Nephron (organoid): Measurements from ENCODE around the gene MMP15.
A peak's percentile ranks its signal among the peaks of the same experiment; 100 is the strongest.
"Not testable (repeated sequence)": the region's sequence is repeated elsewhere in the genome, so short reads cannot be mapped to it uniquely, and the experiment has no call there.

Experiments used
- H3K27ac Mint-ChIP-seq, 3 experiments: 2 replicates each; pipeline ENCODE4 v1.8.0; 2020; ENCODE audit warnings: mixed read lengths in 3 of 3, mild to moderate bottlenecking in 2 of 3, moderate library complexity in 1 of 3
- H3K27me3 Mint-ChIP-seq: 2 replicates; pipeline ENCODE4 v1.8.0; 2021; ENCODE audit warnings: low read depth, mild to moderate bottlenecking, moderate library complexity, mixed read lengths
- H3K36me3 Mint-ChIP-seq: 2 replicates; pipeline ENCODE4 v1.8.0; 2020; ENCODE audit warnings: low read depth, mixed read lengths
- H3K4me1 Mint-ChIP-seq: 2 replicates; pipeline ENCODE4 v1.8.0; 2020; ENCODE audit warnings: mixed read lengths
- H3K4me3 Mint-ChIP-seq, 3 experiments: 2 replicates each; pipeline ENCODE4 v1.8.0; 2020; ENCODE audit warnings: mild to moderate bottlenecking in 3 of 3, mixed read lengths in 3 of 3, moderate library complexity in 2 of 3
- H3K9me3 Mint-ChIP-seq: 2 replicates; pipeline ENCODE4 v1.8.0; 2020; ENCODE audit warnings: mixed read lengths
- TF ChIP-seq, protein P1 (sequence below), 3 experiments: fragments of 200-600 bp; sonication (generic); IDR thresholded peaks; one replicate each; pipeline ENCODE4 v1.5.0; 2021; ENCODE audit warnings: antibody characterized with exemption in 3 of 3; ENCODE audit not compliant: unreplicated experiment in 3 of 3

The MMP15 gene

DNA sequence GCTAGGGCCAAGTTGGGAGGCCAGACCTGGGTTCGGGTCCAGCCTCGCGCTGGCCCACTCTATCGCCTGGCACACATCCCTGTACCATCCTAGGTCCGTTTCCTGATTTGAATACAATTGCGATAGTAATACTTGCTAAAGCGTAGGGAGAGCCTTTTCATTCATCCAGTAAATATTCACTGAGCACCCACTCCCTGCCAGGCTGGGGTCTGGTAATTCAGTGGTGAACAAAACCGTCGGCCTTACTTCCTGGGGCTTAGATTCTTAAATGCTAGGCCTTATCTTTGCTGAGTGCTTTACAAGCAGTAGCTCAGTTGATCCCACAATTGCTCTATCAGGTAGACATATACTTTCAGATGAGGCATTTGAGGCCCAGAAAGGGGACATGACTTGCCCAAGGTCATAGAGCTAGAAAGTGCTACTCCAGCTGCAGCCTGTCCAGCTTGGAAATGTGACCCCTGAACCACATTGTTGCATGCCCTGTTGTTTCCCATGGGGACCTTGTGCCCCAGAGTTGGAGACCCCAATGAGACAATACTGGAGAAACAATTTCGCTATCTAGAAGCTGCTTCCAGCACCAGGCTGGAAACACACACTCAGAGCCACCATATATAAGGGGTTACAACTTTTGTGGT, 23.7 kb upstream of the MMP15 start:
- Mint-ChIP-seq H3K27ac (peak overlapping the region; percentile 55 to 89 (median 80)), H3K9me3 (peaks cover under 1% of the 10 kb centered on the region), H3K4me1 (peaks cover 13% of the 10 kb centered on the region), H3K4me3 (peak overlapping the region; percentile 90 to 93 (median 90)), H3K27me3 (no peaks in the 10 kb centered on the region), H3K36me3 (peaks cover 25% of the 10 kb centered on the region)
- TF ChIP-seq, protein P1, sequence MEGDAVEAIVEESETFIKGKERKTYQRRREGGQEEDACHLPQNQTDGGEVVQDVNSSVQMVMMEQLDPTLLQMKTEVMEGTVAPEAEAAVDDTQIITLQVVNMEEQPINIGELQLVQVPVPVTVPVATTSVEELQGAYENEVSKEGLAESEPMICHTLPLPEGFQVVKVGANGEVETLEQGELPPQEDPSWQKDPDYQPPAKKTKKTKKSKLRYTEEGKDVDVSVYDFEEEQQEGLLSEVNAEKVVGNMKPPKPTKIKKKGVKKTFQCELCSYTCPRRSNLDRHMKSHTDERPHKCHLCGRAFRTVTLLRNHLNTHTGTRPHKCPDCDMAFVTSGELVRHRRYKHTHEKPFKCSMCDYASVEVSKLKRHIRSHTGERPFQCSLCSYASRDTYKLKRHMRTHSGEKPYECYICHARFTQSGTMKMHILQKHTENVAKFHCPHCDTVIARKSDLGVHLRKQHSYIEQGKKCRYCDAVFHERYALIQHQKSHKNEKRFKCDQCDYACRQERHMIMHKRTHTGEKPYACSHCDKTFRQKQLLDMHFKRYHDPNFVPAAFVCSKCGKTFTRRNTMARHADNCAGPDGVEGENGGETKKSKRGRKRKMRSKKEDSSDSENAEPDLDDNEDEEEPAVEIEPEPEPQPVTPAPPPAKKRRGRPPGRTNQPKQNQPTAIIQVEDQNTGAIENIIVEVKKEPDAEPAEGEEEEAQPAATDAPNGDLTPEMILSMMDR (IDR thresholded peaks at IDR 0.05; ENCODE audit: unreplicated experiment in 3 of 3), result no peak

GRCh38 chr16:58002416-58002800, 23.1 kb upstream of the MMP15 start:
- H3K27me3 Mint-ChIP-seq, result no peaks in the 10 kb centered on the region
- peaks cover 3% of the 10 kb centered on the region for H3K9me3 Mint-ChIP-seq
- peak overlapping the region; percentile 38 to 93 (median 90) for H3K4me3 Mint-ChIP-seq
- H3K27ac Mint-ChIP-seq, result no peak overlapping the region
- H3K36me3 Mint-ChIP-seq, result peaks cover 25% of the 10 kb centered on the region
- H3K4me1 Mint-ChIP-seq, result peaks cover 13% of the 10 kb centered on the region
- TF ChIP-seq, protein P1 (IDR thresholded peaks at IDR 0.05; ENCODE audit: unreplicated experiment in 3 of 3), result no peak

DNA sequence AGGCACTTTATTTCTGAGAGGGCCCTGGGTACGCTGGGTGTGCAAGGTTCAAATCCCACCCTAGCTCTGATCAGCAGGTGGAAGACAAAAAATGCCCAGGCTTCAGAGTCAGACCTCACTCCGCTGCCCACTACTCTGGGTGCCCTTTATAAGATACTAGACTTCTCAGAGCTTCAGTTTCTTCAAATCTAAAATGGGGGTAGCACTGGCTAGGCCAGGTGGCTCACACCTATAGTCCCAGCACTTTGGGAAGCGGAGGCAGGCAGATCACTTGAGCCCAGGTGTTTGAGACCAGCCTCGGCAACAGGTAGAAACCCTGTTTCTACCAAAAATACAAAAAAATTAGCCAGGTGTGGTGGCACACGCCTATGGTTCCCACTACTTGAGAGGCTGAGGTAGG, 22.6 kb upstream of the MMP15 start:
- TF ChIP-seq, protein P1 (IDR thresholded peaks at IDR 0.05; ENCODE audit: unreplicated experiment in 3 of 3), result no peak
- H3K36me3 Mint-ChIP-seq, result peaks cover 24% of the 10 kb centered on the region
- H3K27me3 Mint-ChIP-seq, result no peaks in the 10 kb centered on the region
- H3K4me3 Mint-ChIP-seq, result peak overlapping the region; percentile 23 to 93 (median 37)
- peaks cover 12% of the 10 kb centered on the region for H3K4me1 Mint-ChIP-seq
- no peak overlapping the region for H3K27ac Mint-ChIP-seq
- peaks cover 3% of the 10 kb centered on the region for H3K9me3 Mint-ChIP-seq

- H3K4me1 Mint-ChIP-seq, H3K27me3 Mint-ChIP-seq, H3K9me3 Mint-ChIP-seq, H3K27ac Mint-ChIP-seq, H3K4me3 Mint-ChIP-seq: not testable (repeated sequence)
- peaks cover 33% of the 10 kb centered on the region for H3K36me3 Mint-ChIP-seq
Observed at GRCh38 chr16:58004736-58005135, 20.8 kb upstream of the MMP15 start.

GRCh38 chr16:58009856-58010416, 15.6 kb upstream of the MMP15 start:
- H3K4me1 Mint-ChIP-seq, result peaks cover 7% of the 10 kb centered on the region
- TF ChIP-seq, protein P1 (IDR thresholded peaks at IDR 0.05; ENCODE audit: unreplicated experiment in 3 of 3), result no peak
- peaks cover 3% of the 10 kb centered on the region for H3K9me3 Mint-ChIP-seq
- no peaks in the 10 kb centered on the region for H3K27me3 Mint-ChIP-seq
- peak overlapping the region in 1 of 3 experiments; percentile 21 for H3K27ac Mint-ChIP-seq
- H3K36me3 Mint-ChIP-seq, result peaks cover 44% of the 10 kb centered on the region
- no peak overlapping the region for H3K4me3 Mint-ChIP-seq

- no peaks in the 10 kb centered on the region for H3K27me3 Mint-ChIP-seq
- peaks cover 39% of the 10 kb centered on the region for H3K36me3 Mint-ChIP-seq
- H3K27ac Mint-ChIP-seq, result peak overlapping the region in 1 of 3 experiments; percentile 21
- H3K4me3 Mint-ChIP-seq, result no peak overlapping the region
- peaks cover 7% of the 10 kb centered on the region for H3K4me1 Mint-ChIP-seq
- TF ChIP-seq, protein P1 (IDR thresholded peaks at IDR 0.05; ENCODE audit: unreplicated experiment in 3 of 3), result no peak
- peaks cover 3% of the 10 kb centered on the region for H3K9me3 Mint-ChIP-seq
Observed at GRCh38 chr16:58010886-58011285, 14.7 kb upstream of the MMP15 start.
